Inflammatory macrophage treated with lipopolysaccharide for 1 hour (primary cell): ENCODE measurements around the gene ANO2.

Experiments
- DNase-seq, 2 donors: peaks; one replicate each; pipeline ENCODE4 v3.0.0-alpha.2; 2020 to 2022

The ANO2 gene

DNA sequence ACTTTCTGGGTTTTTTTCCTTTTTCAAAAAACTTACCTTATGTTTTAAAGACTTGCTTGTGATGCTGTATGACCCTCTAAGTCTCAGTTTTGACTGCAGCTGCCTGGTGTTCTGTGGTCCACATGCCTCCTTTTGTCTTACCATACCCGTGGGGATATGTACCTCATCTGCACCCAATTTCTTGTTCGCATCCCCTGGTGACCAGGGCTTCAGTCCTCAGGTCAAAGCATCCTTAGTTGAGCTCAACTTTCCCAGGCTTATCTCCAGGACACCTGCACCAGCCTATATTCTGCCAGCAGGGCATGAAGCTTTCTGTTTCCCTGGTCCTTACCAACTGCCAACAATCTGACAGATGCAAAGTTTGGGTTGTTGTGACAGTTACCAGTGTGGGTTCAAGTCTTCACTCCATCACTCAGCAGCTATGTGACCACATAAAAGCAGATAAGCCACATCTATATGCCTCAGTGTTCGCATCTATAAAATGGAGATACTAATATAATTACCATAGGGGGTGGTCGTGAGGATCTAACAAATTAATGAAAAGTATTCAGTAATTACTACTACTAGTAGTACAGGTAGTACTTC, 419.2 kb downstream of the ANO2 start:
- no peak for DNase-seq

DNA sequence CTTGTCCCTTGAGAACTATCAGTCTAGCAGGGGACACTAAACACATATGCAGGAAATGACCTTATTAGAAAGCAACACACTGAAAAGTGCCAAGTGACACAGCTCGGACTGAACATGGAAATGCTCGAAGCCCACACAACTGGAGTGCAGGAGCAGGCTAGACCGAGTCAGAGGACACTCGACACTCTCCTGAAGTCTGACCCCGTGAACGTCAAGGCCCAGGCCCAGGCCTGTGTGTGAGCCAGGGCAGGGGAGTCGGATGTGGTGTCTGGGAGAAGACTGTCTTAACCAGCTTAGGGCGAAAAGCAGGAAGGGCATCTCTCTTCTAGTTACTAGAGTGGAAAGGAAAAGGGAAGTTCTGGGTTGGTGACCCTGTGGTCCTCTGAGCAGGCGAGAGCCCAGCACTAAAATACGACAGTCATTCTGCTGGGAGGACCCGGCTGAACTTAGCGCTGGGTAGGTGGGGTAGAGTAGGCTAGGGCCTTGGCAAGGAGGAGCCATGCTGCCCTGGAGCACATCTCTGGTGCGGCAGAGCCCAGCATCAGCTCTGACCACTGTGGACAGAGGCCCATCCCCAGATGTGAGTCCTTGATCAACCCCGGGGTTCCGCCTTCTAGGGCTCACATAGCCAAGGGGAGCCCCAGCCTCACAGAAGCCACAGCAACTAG, 420.2 kb downstream of the ANO2 start:
- DNase-seq: no peak

DNA sequence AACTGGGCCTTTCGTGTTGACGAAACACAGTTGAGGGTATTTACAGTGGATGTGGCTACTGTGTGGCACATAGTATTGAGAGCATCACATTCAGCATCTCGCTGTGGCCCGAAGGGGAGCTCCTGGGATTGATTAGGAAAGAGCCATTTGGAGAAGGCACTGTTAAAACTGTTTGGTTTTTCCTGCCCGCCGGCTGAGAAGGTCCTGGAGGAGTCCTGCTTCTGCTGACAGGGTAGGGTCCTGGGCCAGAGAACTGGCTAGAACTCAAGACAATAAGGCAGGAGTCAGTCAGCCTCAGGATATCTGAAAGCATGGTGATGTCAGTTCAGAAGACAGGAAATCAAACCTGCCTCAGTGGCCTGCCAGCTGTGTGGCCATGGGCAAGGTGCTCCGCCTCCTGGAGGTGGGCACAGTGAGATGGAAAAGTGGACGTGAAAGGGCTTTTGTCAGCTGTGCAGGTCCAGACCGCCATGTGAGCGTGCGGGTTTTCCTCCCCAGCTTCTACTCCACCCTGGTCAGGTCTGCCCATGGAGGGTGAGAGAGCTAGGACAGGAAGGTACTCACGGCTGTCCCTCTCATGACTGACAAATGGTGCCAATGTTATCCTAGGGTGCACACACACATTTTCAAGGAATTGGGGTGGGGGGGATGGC, 420.8 kb downstream of the ANO2 start:
- no peak for DNase-seq

DNA sequence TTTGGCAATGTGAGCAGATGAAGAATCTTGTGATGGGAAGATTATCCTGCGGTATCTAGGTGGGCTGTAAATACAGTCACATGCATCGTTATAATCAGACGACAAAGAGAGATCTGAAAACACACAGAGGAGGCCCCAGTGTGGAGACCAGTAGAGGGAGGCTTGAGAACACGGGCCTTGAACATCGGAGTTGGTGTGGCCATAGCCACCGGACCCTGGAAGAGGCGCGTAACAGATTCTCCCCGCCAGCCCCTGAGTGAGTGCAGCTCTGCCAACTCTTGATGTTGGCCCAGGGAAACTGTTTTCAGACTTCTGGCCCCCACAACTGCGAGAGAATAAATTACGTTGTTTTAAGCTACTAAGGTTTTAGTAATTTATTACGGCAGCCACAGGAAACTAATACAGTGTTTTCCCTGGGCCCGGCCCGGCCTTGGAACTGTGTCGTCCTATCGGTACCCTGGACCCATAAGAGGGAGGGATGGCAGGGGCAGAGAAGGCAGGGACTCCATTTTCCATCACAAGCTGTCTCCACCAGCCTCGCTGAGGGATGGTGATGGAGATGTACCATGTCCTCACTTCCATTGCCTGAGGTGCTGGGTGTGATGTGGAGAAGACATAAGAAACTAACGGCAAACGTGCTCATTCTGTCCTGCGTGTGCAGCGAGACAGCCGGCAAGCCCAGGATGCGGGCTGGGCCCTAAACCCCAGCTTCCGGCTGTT, 421.5 kb downstream of the ANO2 start:
- DNase-seq: no peak

DNA sequence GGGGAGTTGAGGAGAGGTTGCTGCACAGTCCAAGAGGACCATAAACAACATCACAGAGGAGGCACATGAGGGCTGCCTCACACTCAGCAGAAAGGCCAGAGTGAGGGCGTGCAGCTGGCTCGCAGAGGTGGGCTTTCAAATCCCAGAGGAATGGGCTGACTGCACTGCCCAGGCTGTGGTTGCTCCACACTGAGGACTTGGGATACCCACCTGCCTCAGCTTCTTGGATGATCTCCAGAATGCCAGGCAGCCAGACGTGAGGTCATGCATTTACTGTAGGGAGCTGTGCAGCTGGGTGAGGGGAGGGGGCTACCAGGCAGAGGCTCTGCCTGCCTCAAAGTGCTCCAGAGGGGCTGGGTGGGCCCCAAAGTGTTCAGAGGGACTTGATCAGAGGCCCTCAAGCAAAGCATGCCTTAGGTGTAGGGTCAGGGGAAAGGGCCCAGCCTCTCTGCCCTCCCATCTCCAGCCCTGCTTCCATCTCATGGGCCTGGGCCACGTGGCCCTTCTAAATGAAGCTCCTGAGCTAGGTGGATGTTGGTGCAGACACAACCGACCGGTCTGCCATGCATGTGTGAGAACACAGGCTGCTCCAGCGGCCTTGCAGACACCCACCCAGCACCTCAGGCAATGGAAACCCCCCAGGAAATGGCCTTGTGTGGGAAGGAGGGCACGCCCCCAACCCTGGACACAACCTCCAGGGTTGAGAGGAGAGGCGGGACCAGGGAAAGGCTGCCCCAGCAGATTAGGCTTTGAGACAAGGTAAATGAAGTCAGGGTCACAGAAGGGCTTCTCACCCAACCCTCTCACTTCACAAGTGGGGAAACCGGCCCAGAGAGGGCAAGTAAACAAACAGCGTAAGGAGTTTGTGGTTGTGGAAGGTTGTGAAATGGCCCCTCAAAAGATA, 422.4 kb downstream of the ANO2 start:
- DNase-seq: no peak

DNA sequence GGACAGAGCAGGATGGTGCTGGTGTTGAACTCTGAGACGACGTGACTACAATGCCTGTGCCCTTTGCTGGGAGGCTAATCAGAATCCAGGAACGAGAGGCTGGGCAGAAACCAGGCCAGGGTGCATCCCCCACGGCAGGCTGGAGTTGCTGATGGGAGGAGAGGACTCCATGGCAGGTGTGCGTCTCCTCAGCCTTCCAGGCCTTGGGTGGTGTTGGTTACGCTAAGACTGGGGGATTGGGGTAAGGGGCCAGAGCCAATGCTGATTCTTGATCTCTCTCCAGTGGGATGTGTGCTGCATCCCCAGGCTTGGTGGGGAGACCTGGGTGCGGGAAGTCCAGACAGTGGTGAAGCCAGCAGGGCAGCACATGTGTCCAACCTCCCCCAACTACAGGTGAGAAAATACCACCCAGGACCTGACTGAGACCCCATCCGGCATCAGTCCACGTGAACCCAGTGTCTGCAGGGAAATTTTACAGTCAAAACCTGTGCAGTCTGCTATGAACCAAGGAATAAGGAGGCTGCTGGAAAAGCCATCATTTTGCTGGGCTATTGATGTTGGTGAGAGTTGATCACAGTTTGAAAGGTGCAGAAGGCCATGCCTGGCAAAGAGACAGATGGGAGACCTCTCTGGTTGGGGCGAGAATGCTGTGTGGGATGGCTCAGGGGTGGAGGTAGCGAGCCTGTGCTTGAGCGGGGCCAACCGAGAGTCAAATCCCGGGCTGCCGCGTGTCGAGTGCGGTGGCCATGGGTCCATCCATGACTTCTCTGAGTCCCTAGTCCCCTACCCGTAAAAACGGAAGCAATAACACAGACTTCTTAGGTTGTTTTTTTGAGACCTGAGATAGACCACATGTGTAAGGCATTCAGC, 423.4 kb downstream of the ANO2 start:
- DNase-seq: no peak

DNA sequence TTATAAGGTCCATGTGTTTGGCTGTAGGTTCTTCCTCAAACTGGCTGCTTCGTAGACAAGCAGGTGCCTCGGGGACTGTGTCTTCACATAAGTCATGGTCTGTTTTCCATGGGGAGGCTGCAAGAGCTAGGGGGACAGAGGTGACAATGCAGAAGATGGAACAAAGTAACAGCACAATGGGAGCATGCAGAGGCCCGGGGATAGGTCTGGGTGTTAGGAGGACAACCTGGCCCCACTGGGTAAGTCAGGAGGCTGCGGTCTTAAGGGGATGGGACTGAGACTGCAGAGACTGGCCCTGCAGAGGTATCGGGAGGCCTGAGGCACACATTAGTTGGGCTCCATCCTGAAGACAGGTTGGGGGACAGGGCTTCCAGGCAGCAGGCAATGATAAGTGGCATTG, 424.2 kb downstream of the ANO2 start:
- DNase-seq: no peak

DNA sequence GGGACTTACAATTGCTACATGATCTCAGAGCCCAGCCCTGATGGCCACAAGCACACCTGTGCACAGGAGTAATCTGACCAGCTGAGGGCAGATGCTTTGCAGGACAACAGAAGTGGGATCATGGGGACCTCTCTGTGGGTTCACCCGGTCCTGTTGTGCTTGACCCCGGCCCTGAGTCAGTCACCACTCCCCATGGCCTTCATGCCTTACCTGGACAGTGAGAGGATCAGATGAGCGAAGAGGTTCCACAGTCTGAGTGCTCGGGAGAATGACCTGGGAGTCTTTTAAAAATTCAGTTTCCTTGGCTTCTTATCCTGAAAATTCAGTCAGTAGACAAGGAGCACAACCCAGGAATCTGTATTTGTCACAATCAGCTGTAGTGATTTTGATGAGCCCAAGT, 425.0 kb downstream of the ANO2 start:
- no peak for DNase-seq

DNA sequence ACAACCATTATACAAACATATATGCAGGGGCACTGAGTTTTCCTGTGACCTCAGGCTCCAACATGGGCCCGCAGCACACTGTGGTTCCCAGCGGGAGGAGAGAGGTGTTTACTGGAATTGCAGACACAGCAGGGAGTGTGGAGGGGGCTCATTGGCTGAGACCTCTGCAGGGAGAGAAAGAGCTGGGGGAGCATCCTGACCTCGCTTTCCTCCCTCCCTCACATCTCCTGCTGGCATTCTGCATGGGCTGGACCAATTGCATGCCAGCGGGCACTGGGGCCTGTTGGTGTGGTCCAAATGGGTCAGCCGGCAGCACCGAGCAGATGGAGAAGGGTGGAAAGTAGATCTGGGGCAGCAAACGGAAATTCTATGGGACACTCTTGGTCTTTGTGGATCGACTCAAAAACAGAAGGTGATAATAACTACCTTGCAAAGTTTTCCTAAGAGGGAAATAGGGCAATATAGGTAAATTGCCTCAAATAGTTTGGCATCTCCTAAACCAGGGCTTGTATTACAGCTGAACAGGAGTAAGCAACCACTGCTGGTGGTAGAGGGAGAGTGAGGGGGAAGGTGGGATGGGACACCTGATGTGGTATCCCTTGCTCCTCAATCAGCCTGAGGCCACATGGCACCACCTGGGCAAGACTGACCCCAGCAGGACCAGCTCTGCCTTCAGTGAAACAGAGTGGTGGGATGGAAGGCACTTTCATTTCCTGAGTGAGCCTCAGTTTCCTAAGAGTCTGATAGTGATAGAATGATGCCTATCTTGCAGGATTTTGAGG, 426.3 kb downstream of the ANO2 start:
- no peak for DNase-seq

DNA sequence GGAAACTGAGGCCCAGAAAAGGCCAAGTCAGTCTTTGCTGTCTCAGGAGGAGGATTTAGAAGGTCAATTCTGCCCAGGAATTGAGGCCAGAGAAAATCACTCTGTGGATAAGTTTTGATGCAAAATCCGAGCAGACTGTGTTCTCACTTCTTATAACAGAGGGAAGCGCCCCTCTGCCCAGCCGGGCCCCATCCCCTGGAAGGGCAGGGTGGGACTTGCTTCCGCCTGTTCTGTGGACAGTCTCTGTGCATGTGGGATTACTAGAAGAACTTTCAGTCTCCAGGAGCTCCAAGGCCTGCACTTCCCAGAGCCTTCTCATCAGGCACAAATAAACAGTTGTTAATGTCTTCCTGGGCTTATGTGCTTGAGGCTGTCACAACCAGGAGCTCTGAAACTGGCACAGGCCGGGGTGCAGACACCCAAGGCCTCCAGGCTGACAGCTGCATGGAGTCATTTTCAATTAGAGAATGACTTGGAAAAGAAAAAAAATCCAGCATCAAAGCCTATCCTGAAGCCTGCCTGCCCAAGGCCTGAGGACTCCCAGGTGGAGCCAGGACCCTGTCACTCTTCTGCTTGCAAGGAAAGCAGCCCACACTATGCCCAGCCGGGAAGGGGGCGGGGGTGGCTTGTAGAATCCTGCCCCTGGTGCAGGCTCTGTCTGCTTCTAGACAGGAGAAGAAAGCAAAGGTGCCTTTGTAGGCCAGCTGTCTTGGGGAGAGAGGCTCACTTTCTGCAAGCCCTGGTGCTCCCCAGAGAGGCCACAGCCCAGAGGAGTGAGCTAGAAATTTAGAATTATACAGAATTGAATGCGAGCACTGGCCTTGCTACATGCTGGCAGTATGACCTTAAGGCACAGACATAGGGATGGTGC, 428.5 kb downstream of the ANO2 start:
- DNase-seq: no peak

DNA sequence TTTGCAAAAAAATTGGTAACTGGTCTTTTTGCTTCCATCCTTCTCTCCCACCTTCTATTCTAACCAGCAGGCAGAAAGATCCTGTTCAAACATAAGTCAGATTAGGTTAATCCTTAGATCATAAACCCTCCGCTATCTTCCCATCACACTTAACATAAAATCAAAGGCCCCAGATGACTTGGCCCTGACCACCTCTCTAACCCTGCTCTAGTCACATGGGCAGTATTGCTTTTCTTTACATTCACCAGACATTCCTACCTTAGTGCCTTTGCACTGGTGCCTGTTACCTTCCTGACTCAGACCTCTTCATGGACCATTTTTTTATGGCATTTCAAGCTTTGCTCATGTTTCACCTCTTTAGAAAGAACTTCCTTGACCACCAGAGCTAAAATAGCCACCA, 429.6 kb downstream of the ANO2 start:
- DNase-seq: no peak

DNA sequence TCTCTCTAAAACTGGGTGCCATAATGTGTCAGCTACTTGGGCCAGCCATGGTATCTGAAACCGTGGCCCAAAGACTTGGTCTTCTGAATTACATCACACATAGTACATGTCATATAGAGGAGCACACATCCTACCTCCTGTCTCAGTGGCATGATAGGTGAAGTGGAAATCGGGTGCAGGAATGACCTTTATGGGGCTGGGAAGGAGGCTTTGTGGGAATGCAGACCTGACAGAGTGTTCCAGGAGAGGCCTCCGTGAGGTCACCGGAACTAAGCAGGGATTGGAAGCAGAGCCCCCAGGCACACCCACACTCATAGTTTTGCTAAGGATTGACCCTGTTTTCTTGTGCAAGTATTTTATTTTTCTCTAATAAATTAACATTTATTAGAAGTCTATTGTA, 430.5 kb downstream of the ANO2 start:
- no peak for DNase-seq

DNA sequence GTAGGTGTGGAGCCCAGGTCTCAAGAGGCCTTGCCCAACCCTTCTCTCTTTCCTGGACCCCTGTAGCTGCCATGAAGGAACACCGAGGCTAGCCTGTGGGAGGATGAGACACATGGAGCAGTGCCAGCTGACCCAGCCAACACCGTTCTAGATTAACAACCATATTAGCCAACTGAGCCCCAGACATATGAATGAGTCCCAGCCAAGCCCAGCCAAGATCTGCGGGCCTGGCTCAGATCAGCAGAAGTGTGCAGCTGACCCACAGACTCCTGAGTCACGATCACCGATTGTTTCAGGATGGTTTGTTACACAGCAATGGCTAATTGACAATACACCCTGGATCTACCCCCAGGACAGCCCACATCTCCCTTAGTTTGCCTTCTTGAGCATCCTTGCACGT, 431.0 kb downstream of the ANO2 start:
- no peak for DNase-seq

DNA sequence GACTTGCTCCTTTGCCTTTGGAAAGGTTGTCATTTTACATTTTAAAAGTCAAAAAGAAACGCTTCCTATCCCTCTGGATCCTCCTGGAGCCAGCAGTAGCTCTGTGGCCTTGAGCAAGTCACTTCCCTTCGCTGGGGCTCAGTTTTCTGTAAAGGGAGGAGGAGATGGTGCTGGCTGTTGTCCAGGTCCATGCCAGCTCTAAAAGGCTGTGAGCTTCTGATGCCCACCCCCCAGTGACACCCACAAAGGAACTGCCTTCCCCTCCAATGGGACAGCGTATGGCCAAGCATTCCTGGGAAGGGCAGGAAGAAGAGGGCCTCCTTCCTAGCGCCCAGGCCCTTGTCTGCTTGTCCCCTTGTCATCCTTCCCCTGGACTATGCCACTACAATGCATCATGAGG, 431.7 kb downstream of the ANO2 start:
- DNase-seq: no peak
